ACC112 (cell line): Measurements from ENCODE around the gene KIAA0586.
"Not testable (repeated sequence)": the region's sequence is repeated elsewhere in the genome, so short reads cannot be mapped to it uniquely, and the experiment has no call there.

Experiments used
- H2AFZ ChIP-seq: fragments of 200-600 bp; sonication (generic); one replicate; pipeline ENCODE4 v1.6.0; 2017; ENCODE audit warnings: antibody characterized with exemption, low read length; ENCODE audit not compliant: unreplicated experiment
- H3K27ac ChIP-seq: fragments of 200-600 bp; sonication (generic); 2 replicates; pipeline ENCODE4 v1.5.1; 2014; ENCODE audit warnings: low read depth, mild to moderate bottlenecking, antibody characterized with exemption, low read length, moderate library complexity
- H3K27me3 ChIP-seq: fragments of 200-600 bp; sonication (generic); 2 replicates; pipeline ENCODE4 v1.6.1; 2014; ENCODE audit warnings: mild to moderate bottlenecking, antibody characterized with exemption, low read length, moderate library complexity, mixed read lengths; ENCODE audit not compliant: insufficient read depth
- H3K36me3 ChIP-seq: fragments of 200-600 bp; sonication (generic); 2 replicates; pipeline ENCODE4 v1.6.1; 2016; ENCODE audit warnings: mild to moderate bottlenecking, antibody characterized with exemption, low read length, moderate library complexity, mixed read lengths; ENCODE audit not compliant: insufficient read depth
- H3K4me1 ChIP-seq: fragments of 200-600 bp; sonication (generic); one replicate; pipeline ENCODE4 v1.6.1; 2016; ENCODE audit warnings: low read length, mixed read lengths; ENCODE audit not compliant: insufficient read depth, unreplicated experiment, control insufficient read depth
- H3K4me3 ChIP-seq: fragments of 200-600 bp; sonication (generic); 2 replicates; pipeline ENCODE4 v1.5.1; 2014; ENCODE audit warnings: mild to moderate bottlenecking, low read depth, low read length
- H3K79me2 ChIP-seq: fragments of 200-600 bp; sonication (generic); one replicate; pipeline ENCODE4 v1.6.0; 2016; ENCODE audit warnings: low read length; ENCODE audit not compliant: control insufficient read depth, unreplicated experiment, insufficient read depth

Gene KIAA0586

GRCh38 chr14:58464652-58465051, 37.1 kb downstream of the KIAA0586 start:
- no peak overlapping the region for H2AFZ ChIP-seq
- H3K27ac ChIP-seq = no peak overlapping the region
- H3K36me3 ChIP-seq = peaks cover 13% of the 10 kb centered on the region; the same call in 1 of the 2 replicates
- no peaks in the 10 kb centered on the region for H3K79me2 ChIP-seq
- no peaks in the 10 kb centered on the region for H3K27me3 ChIP-seq
- H3K4me1 ChIP-seq = peaks cover 4% of the 10 kb centered on the region
- no peak overlapping the region for H3K4me3 ChIP-seq

GRCh38 chr14:58465421-58465820, 37.9 kb downstream of the KIAA0586 start:
- no peaks in the 10 kb centered on the region for H3K79me2 ChIP-seq

GRCh38 chr14:58466459-58466858, 38.9 kb downstream of the KIAA0586 start:
- Histone ChIP-seq H3K4me1 (peaks cover 4% of the 10 kb centered on the region), H3K4me3 (no peak overlapping the region), H2AFZ (no peak overlapping the region), H3K79me2 (no peaks in the 10 kb centered on the region), H3K27me3 (no peaks in the 10 kb centered on the region), H3K36me3 (peaks cover 17% of the 10 kb centered on the region; the same call in 1 of the 2 replicates), H3K27ac (no peak overlapping the region)

More at GRCh38 chr14:58465421-58465820, 37.9 kb downstream of the KIAA0586 start:
- no peaks in the 10 kb centered on the region for H3K27me3 ChIP-seq
- peaks cover 13% of the 10 kb centered on the region; the same call in 1 of the 2 replicates for H3K36me3 ChIP-seq
- no peak overlapping the region for H2AFZ ChIP-seq
- no peak overlapping the region for H3K27ac ChIP-seq
- H3K4me3 ChIP-seq = no peak overlapping the region
- peaks cover 4% of the 10 kb centered on the region for H3K4me1 ChIP-seq

- Histone ChIP-seq H3K79me2 (no peaks in the 10 kb centered on the region), H3K4me1 (peaks cover 4% of the 10 kb centered on the region), H3K27me3 (no peaks in the 10 kb centered on the region), H3K36me3 (peaks cover 19% of the 10 kb centered on the region; the same call in 1 of the 2 replicates), H2AFZ (no peak overlapping the region), H3K4me3 (no peak overlapping the region), H3K27ac (no peak overlapping the region)
These were observed 40.1 kb downstream of the KIAA0586 start for GRCh38 chr14:58467575-58467974.

GRCh38 chr14:58469309-58469708, 41.8 kb downstream of the KIAA0586 start:
- H3K79me2 ChIP-seq = no peaks in the 10 kb centered on the region
- no peak overlapping the region for H3K27ac ChIP-seq
- H3K4me1 ChIP-seq = peaks cover 4% of the 10 kb centered on the region
- H3K36me3 ChIP-seq = peaks cover 19% of the 10 kb centered on the region; the same call in 1 of the 2 replicates
- H2AFZ ChIP-seq = no peak overlapping the region
- H3K27me3 ChIP-seq = no peaks in the 10 kb centered on the region
- no peak overlapping the region for H3K4me3 ChIP-seq

GRCh38 chr14:58476320-58476719, 48.8 kb downstream of the KIAA0586 start:
- Histone ChIP-seq H3K4me3 (no peak overlapping the region), H3K4me1 (no peaks in the 10 kb centered on the region), H2AFZ (no peak overlapping the region), H3K36me3 (0 out of 2 replicates have a peak, but pooled peaks cover 3% of the 10 kb centered on the region), H3K27me3 (no peaks in the 10 kb centered on the region), H3K79me2 (no peaks in the 10 kb centered on the region), H3K27ac (no peak overlapping the region)

- H3K4me3 ChIP-seq = no peak overlapping the region
- no peaks in the 10 kb centered on the region for H3K27me3 ChIP-seq
- no peak overlapping the region for H2AFZ ChIP-seq
- H3K27ac ChIP-seq = no peak overlapping the region
- no peaks in the 10 kb centered on the region for H3K79me2 ChIP-seq
- no peaks in the 10 kb centered on the region for H3K4me1 ChIP-seq
- H3K36me3 ChIP-seq = no peaks in the 10 kb centered on the region
These were observed 50.1 kb downstream of the KIAA0586 start for GRCh38 chr14:58477653-58478052.

- not testable (repeated sequence) for H3K4me3 ChIP-seq, H3K27me3 ChIP-seq, H2AFZ ChIP-seq, H3K36me3 ChIP-seq, H3K27ac ChIP-seq, H3K4me1 ChIP-seq, H3K79me2 ChIP-seq
These were observed 50.8 kb downstream of the KIAA0586 start for GRCh38 chr14:58478329-58478728.

GRCh38 chr14:58479975-58480374, 52.5 kb downstream of the KIAA0586 start:
- Histone ChIP-seq H3K27ac (no peak overlapping the region), H2AFZ (no peak overlapping the region), H3K79me2 (no peaks in the 10 kb centered on the region), H3K4me3 (no peak overlapping the region), H3K27me3 (no peaks in the 10 kb centered on the region), H3K36me3 (no peaks in the 10 kb centered on the region; the same call in 1 of the 2 replicates), H3K4me1 (no peaks in the 10 kb centered on the region)

GRCh38 chr14:58484176-58484575, 56.7 kb downstream of the KIAA0586 start:
- Histone ChIP-seq H3K4me3 (no peak overlapping the region), H3K36me3 (no peaks in the 10 kb centered on the region; the same call in 1 of the 2 replicates), H2AFZ (no peak overlapping the region), H3K4me1 (peaks cover 9% of the 10 kb centered on the region), H3K27me3 (no peaks in the 10 kb centered on the region), H3K27ac (no peak overlapping the region), H3K79me2 (no peaks in the 10 kb centered on the region)

- Histone ChIP-seq H3K4me3 (no peak overlapping the region), H2AFZ (peak overlapping the region; percentile 35), H3K4me1 (peaks cover 19% of the 10 kb centered on the region), H3K36me3 (peaks cover 5% of the 10 kb centered on the region; the same call in 1 of the 2 replicates), H3K27ac (peak overlapping the region; percentile 52), H3K79me2 (no peaks in the 10 kb centered on the region), H3K27me3 (no peaks in the 10 kb centered on the region)
These were observed 61.0 kb downstream of the KIAA0586 start for GRCh38 chr14:58488550-58488949.
